Loucy (cell line): ENCODE measurements around the gene APBB2.

Experiments used
- H2AFZ ChIP-seq: fragments of 200-600 bp; sonication (generic); 2 replicates; pipeline ENCODE4 v1.6.0; 2016; ENCODE audit warnings: antibody characterized with exemption, mild to moderate bottlenecking, low read length, moderate library complexity
- H3F3A ChIP-seq: fragments of 200-600 bp; 2 replicates; pipeline ENCODE4 v1.6.0; 2016; ENCODE audit warnings: antibody characterized with exemption, low read depth, mild to moderate bottlenecking
- H3K27me3 ChIP-seq: fragments of 200-600 bp; sonication (generic); 2 replicates; pipeline ENCODE4 v1.6.1; 2014; ENCODE audit warnings: low read length, mild to moderate bottlenecking; ENCODE audit not compliant: insufficient read depth, poor library complexity, severe bottlenecking
- H3K36me3 ChIP-seq: fragments of 200-600 bp; sonication (generic); 2 replicates; pipeline ENCODE4 v1.6.1; 2016; ENCODE audit warnings: low read length; ENCODE audit not compliant: insufficient read depth
- H3K4me1 ChIP-seq: fragments of 200-600 bp; sonication (generic); 2 replicates; pipeline ENCODE4 v1.5.1; 2014; ENCODE audit warnings: low read length, mild to moderate bottlenecking; ENCODE audit not compliant: insufficient read depth, poor library complexity, severe bottlenecking
- H3K4me2 ChIP-seq: fragments of 200-600 bp; sonication (generic); 2 replicates; pipeline ENCODE4 v1.6.0; 2014; ENCODE audit warnings: antibody characterized with exemption, low read length, low read depth, mild to moderate bottlenecking; ENCODE audit not compliant: poor library complexity, severe bottlenecking
- H3K4me3 ChIP-seq: fragments of 200-600 bp; sonication (generic); 2 replicates; pipeline ENCODE4 v1.5.1; 2014; ENCODE audit warnings: low read length, mild to moderate bottlenecking, mixed read lengths; ENCODE audit not compliant: poor library complexity, severe bottlenecking
- H3K79me2 ChIP-seq: fragments of 200-600 bp; sonication (generic); 2 replicates; pipeline ENCODE4 v1.6.1; 2014; ENCODE audit warnings: low read length; ENCODE audit not compliant: insufficient read depth
- H3K9ac ChIP-seq: fragments of 200-600 bp; sonication (generic); 2 replicates; pipeline ENCODE4 v1.6.0; 2014; ENCODE audit warnings: mild to moderate bottlenecking, low read depth, low read length, moderate library complexity; ENCODE audit not compliant: poor library complexity, severe bottlenecking
- H3K9me2 ChIP-seq: fragments of 200-600 bp; sonication (generic); replicated peaks from 2 replicates; pipeline ENCODE4 v1.6.1; 2016; ENCODE audit warnings: low read depth, low read length, mixed read lengths
- H3K9me3 ChIP-seq: fragments of 200-600 bp; sonication (generic); 2 replicates; pipeline ENCODE4 v1.6.1; 2014; ENCODE audit warnings: mild to moderate bottlenecking, antibody characterized with exemption, low read length, low read depth; ENCODE audit not compliant: insufficient read depth
- H4K20me1 ChIP-seq: fragments of 200-600 bp; sonication (generic); 2 replicates; pipeline ENCODE4 v1.6.0; 2014; ENCODE audit warnings: antibody characterized with exemption, low read length, mild to moderate bottlenecking; ENCODE audit not compliant: insufficient read depth, poor library complexity, severe bottlenecking
- CTCF ChIP-seq: fragments of 200-600 bp; sonication (generic); conservative IDR thresholded peaks from 2 replicates; pipeline ENCODE4 v1.5.1; 2014; ENCODE audit warnings: mild to moderate bottlenecking, antibody characterized with exemption, low read length
- EZH2phosphoT487 ChIP-seq: fragments of 200-600 bp; IDR thresholded peaks from 2 replicates; pipeline ENCODE4 v1.6.1; 2018; ENCODE audit warnings: antibody characterized with exemption, mild to moderate bottlenecking, moderate library complexity, borderline replicate concordance

APBB2 gene

DNA sequence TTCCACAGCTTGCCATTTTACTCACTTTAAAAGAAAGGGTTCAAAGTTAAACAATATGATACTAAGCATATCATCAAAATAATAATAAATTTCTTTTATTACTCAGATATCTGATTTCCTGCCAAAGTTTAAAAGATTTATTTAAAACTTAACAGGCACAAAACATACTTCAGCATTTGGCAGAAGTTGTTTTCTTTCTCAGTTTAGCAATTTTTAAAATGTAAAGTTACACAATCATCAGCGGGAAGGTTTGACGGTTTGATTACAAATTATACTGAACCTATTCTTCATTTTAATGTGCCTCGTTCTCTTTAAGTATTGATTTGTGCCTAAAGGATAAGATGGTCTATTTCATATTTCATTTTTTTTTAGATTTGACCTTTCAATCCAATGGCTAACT is 227.2 kb downstream of the APBB2 start:
- Histone ChIP-seq H3K4me2 (no peak overlapping the region), H4K20me1 (no peaks in the 10 kb centered on the region), H3F3A (no peaks in the 10 kb centered on the region), H3K9me2 (no peaks in the 10 kb centered on the region), H2AFZ (no peak overlapping the region), H3K4me3 (no peak overlapping the region), H3K9ac (no peak overlapping the region), H3K27me3 (no peaks in the 10 kb centered on the region), H3K4me1 (no peaks in the 10 kb centered on the region), H3K36me3 (no peaks in the 10 kb centered on the region), H3K79me2 (no peaks in the 10 kb centered on the region), H3K9me3 (no peaks in the 10 kb centered on the region)
- TF ChIP-seq EZH2phosphoT487, result no peak
- no peak for TF ChIP-seq CTCF

DNA sequence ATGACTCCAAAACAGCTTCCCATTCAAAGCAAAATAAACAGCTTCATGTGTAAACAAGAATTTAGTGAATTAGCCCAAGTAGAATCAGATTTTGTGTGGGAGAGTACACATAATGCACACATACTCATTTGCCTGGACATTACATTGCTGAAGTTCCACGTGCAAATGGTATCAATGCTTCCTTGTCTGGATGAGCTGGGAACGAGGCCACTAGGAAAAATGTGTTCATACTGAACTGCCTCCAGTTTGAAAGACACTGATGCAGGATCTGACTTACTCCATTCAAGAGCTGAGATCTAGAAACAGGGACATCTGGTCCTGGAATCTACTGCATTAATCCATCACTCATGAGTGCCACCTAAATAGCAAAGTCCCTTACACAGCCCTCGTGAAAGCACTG is 228.0 kb downstream of the APBB2 start:
- H3K79me2 ChIP-seq, result no peaks in the 10 kb centered on the region
- no peak overlapping the region for H3K9ac ChIP-seq
- no peak overlapping the region for H3K4me2 ChIP-seq
- H3K4me1 ChIP-seq, result no peaks in the 10 kb centered on the region
- TF ChIP-seq CTCF (no peak), EZH2phosphoT487 (no peak)
- no peaks in the 10 kb centered on the region for H3F3A ChIP-seq
- no peak overlapping the region for H2AFZ ChIP-seq
- no peaks in the 10 kb centered on the region for H3K36me3 ChIP-seq
- H3K9me3 ChIP-seq, result no peaks in the 10 kb centered on the region
- H3K9me2 ChIP-seq, result no peaks in the 10 kb centered on the region
- H4K20me1 ChIP-seq, result no peaks in the 10 kb centered on the region
- H3K27me3 ChIP-seq, result no peaks in the 10 kb centered on the region
- H3K4me3 ChIP-seq, result no peak overlapping the region

- Histone ChIP-seq H3F3A (no peaks in the 10 kb centered on the region), H3K9me2 (no peaks in the 10 kb centered on the region), H3K4me2 (no peak overlapping the region), H2AFZ (no peak overlapping the region), H4K20me1 (no peaks in the 10 kb centered on the region), H3K9me3 (no peaks in the 10 kb centered on the region), H3K4me3 (no peak overlapping the region), H3K79me2 (no peaks in the 10 kb centered on the region), H3K27me3 (no peaks in the 10 kb centered on the region), H3K9ac (no peak overlapping the region), H3K4me1 (no peaks in the 10 kb centered on the region), H3K36me3 (no peaks in the 10 kb centered on the region)
- TF ChIP-seq EZH2phosphoT487, result no peak
- no peak for TF ChIP-seq CTCF
These were observed 230.3 kb downstream of the APBB2 start for GRCh38 chr4:40984051-40984450.
